H1 (cell line): Measurements from ENCODE around the gene ARG2. TPM values are rescaled to one million over a fixed set of nuclear protein-coding genes. Genes with fewer than 3 reads are reported as not detected.

Source experiments
- CTCF ChIA-PET: fragments of 300-600 bp; sonication (Branson Sonifier 250); formaldehyde crosslinking; loops from one replicate; lab custom pipeline; 2021; ENCODE audit not compliant: partially characterized antibody; lab: Charles Lee
- POLR2A ChIA-PET: fragments of 300-600 bp; sonication (Branson Sonifier 250); formaldehyde crosslinking; loops from one replicate; lab custom pipeline; 2021; ENCODE audit warnings: inconsistent platforms; ENCODE audit not compliant: partially characterized antibody; lab: Charles Lee
- DNase-seq, 2 experiments: peaks; one replicate each; pipeline versions ENCODE4 v3.0.0 to v3.0.0-alpha.2; 2010 to 2022; ENCODE audit warnings: low spot score in 2 of 2, low read depth in 1 of 2, mixed read lengths in 1 of 2
- FAIRE-seq: peaks from 2 replicates; lab custom pipeline; 2011; peaks lifted over from hg19 to GRCh38; lab: Jason Lieb, UNC
- H2AFZ ChIP-seq: 2 replicates; pipeline ENCODE4 v1.8.1; 2012; ENCODE audit warnings: low read length, inconsistent platforms
- H2AK5ac ChIP-seq: 2 replicates; pipeline ENCODE4 v1.6.1; 2013; ENCODE audit warnings: low read depth, low read length
- H2BK120ac ChIP-seq: replicated peaks from 2 replicates; pipeline ENCODE3; 2013; ENCODE audit warnings: low read depth, low read length, inconsistent platforms
- H2BK12ac ChIP-seq: 2 replicates; pipeline ENCODE4 v1.6.1; 2013; ENCODE audit warnings: low read depth, low read length
- H2BK15ac ChIP-seq: 2 replicates; pipeline ENCODE4 v1.6.1; 2013; ENCODE audit warnings: low read length
- H2BK20ac ChIP-seq: 2 replicates; pipeline ENCODE4 v1.6.1; 2013; ENCODE audit warnings: low read length
- H2BK5ac ChIP-seq: 2 replicates; pipeline ENCODE4 v1.6.1; 2013; ENCODE audit warnings: low read depth, low read length
- H3K14ac ChIP-seq: 2 replicates; pipeline ENCODE4 v1.6.1; 2013; ENCODE audit warnings: inconsistent platforms; ENCODE audit not compliant: insufficient read length
- H3K18ac ChIP-seq: 2 replicates; pipeline ENCODE4 v1.6.1; 2013; ENCODE audit warnings: low read length; ENCODE audit errors: extremely low read depth
- H3K23ac ChIP-seq: 2 replicates; pipeline ENCODE4 v1.6.1; 2013; ENCODE audit warnings: inconsistent platforms; ENCODE audit not compliant: insufficient read length
- H3K23me2 ChIP-seq: 2 replicates; pipeline ENCODE4 v1.6.1; 2013; ENCODE audit warnings: low read depth, low read length
- H3K27ac ChIP-seq: 2 replicates; pipeline ENCODE4 v1.6.1; 2011; ENCODE audit warnings: low read depth, low read length, inconsistent platforms
- H3K27me3 ChIP-seq, 4 experiments: replicated peaks in 1 of 4; 1 replicate in 1 of 4; 2 replicates in 3 of 4; pipeline versions ENCODE4 v1.6.1 to v1.8.1; 2011 to 2013; ENCODE audit warnings: low read length in 3 of 4, mild to moderate bottlenecking in 3 of 4, inconsistent platforms in 2 of 4, mixed read lengths in 2 of 4, moderate library complexity in 1 of 4; ENCODE audit not compliant: control insufficient read depth in 3 of 4, insufficient read depth in 3 of 4; ENCODE audit errors: extremely low read depth in 1 of 4
- H3K36me3 ChIP-seq, 4 experiments: 2 replicates each; pipeline versions ENCODE4 v1.6.1 to v1.8.1; 2011 to 2013; ENCODE audit warnings: mild to moderate bottlenecking in 4 of 4, low read length in 3 of 4, moderate library complexity in 2 of 4, control low read depth in 1 of 4, inconsistent platforms in 1 of 4; ENCODE audit not compliant: insufficient read depth in 4 of 4, control insufficient read depth in 2 of 4
- H3K4ac ChIP-seq: replicated peaks from 2 replicates; pipeline ENCODE3; 2013; ENCODE audit warnings: low read length, low read depth, mixed read lengths, inconsistent platforms; ENCODE audit not compliant: insufficient read length
- H3K4me1 ChIP-seq, 4 experiments: replicated peaks in 1 of 4; 1 replicate in 1 of 4; 2 replicates in 3 of 4; pipeline versions ENCODE4 v1.6.1 to v1.8.1; 2011 to 2013; ENCODE audit warnings: low read length in 3 of 4, inconsistent platforms in 2 of 4, mixed read lengths in 1 of 4; ENCODE audit not compliant: insufficient read depth in 4 of 4, control insufficient read depth in 3 of 4
- H3K4me2 ChIP-seq, 2 experiments: 2 replicates each; pipeline versions ENCODE4 v1.6.1 to v1.8.1; 2011 to 2013; ENCODE audit warnings: low read depth in 2 of 2, low read length in 2 of 2, control low read depth in 1 of 2, inconsistent platforms in 1 of 2, mild to moderate bottlenecking in 1 of 2; ENCODE audit not compliant: insufficient read depth in 1 of 2
- H3K4me3 ChIP-seq, 4 experiments: fragments of 200-600, 300-600 bp in 1 of 4; sonication (generic), shearing (Covaris generic), sonication (Bioruptor Twin) in 1 of 4; 2 replicates each; pipeline versions ENCODE4 v1.5.1 to v1.8.1; 2011 to 2016; ENCODE audit warnings: low read length in 4 of 4, low read depth in 3 of 4, control low read depth in 2 of 4, inconsistent platforms in 2 of 4, mild to moderate bottlenecking in 2 of 4, mixed read lengths in 1 of 4, moderate library complexity in 1 of 4; ENCODE audit not compliant: insufficient read depth in 2 of 4; ENCODE audit errors: extremely low read depth in 1 of 4
- H3K56ac ChIP-seq: replicated peaks from 2 replicates; pipeline ENCODE3; 2013; ENCODE audit warnings: low read depth, mild to moderate bottlenecking, mixed read lengths, low read length, inconsistent platforms; ENCODE audit not compliant: insufficient read length
- H3K79me1 ChIP-seq: 2 replicates; pipeline ENCODE4 v1.6.1; 2013; ENCODE audit warnings: low read depth, low read length, control low read depth
- H3K79me2 ChIP-seq, 2 experiments: 2 replicates each; pipeline versions ENCODE4 v1.6.1 to v1.8.1; 2012 to 2013; ENCODE audit warnings: low read length in 2 of 2, mild to moderate bottlenecking in 2 of 2, inconsistent platforms in 1 of 2; ENCODE audit not compliant: insufficient read depth in 2 of 2, control insufficient read depth in 1 of 2
- H3K9ac ChIP-seq, 4 experiments: replicated peaks in 1 of 4; 1 replicate in 1 of 4; 2 replicates in 3 of 4; pipeline versions ENCODE4 v1.6.1 to v1.8.1; 2011 to 2013; ENCODE audit warnings: low read depth in 3 of 4, low read length in 3 of 4, control low read depth in 2 of 4, mild to moderate bottlenecking in 2 of 4, moderate library complexity in 2 of 4, inconsistent platforms in 1 of 4; ENCODE audit errors: extremely low read depth in 1 of 4
- H3K9me3 ChIP-seq, 2 experiments: 2 replicates each; pipeline versions ENCODE4 v1.6.1 to v1.8.1; 2012 to 2013; ENCODE audit warnings: mild to moderate bottlenecking in 2 of 2, moderate library complexity in 2 of 2, control low read depth in 1 of 2, inconsistent platforms in 1 of 2, low read depth in 1 of 2, low read length in 1 of 2, mixed read lengths in 1 of 2; ENCODE audit not compliant: insufficient read depth in 2 of 2
- H4K20me1 ChIP-seq, 2 experiments: replicated peaks in 1 of 2; 2 replicates each; pipeline versions ENCODE3 to v1.8.1; 2011 to 2013; ENCODE audit warnings: inconsistent platforms in 2 of 2, low read length in 2 of 2, mild to moderate bottlenecking in 1 of 2; ENCODE audit not compliant: insufficient read depth in 2 of 2, control insufficient read depth in 1 of 2
- H4K5ac ChIP-seq: 2 replicates; pipeline ENCODE4 v1.6.1; 2013; ENCODE audit warnings: low read length, low read depth, mixed read lengths, inconsistent platforms; ENCODE audit not compliant: insufficient read length
- H4K8ac ChIP-seq: 2 replicates; pipeline ENCODE4 v1.8.0; 2013; ENCODE audit warnings: mild to moderate bottlenecking, moderate library complexity, low read length, inconsistent platforms; ENCODE audit not compliant: insufficient read depth; ENCODE audit errors: extremely low read depth
- H4K91ac ChIP-seq: replicated peaks from 2 replicates; pipeline ENCODE3; 2013; ENCODE audit warnings: low read length, mixed read lengths, inconsistent platforms; ENCODE audit not compliant: insufficient read length
- RAD21 ChIP-seq, 2 experiments: IDR thresholded peaks in 1 of 2; conservative IDR thresholded peaks in 1 of 2; 2 replicates each; pipeline ENCODE4 v1.6.1; 2011; ENCODE audit warnings: low read depth in 2 of 2, low read length in 2 of 2, improper control_type of control experiment in 1 of 2, inconsistent platforms in 1 of 2, mild to moderate bottlenecking in 1 of 2, moderate library complexity in 1 of 2
- SRF ChIP-seq: IDR thresholded peaks from 2 replicates; pipeline ENCODE4 v1.6.1; 2011; ENCODE audit warnings: mild to moderate bottlenecking, low read depth, low read length, moderate library complexity
- WGBS, 2 experiments: shearing (Covaris generic) in 1 of 2; methylation state at CpG; one replicate each; pipeline versions ENCODE4 v1.1.6 to v1.1.7; 2013 to 2015; ENCODE audit warnings: low lambda C conversion rate in 2 of 2, mixed read lengths in 2 of 2, inconsistent platforms in 1 of 2, low coverage in 1 of 2, missing lambda C conversion rate in 1 of 2; ENCODE audit not compliant: insufficient replicate concordance in 2 of 2, insufficient coverage in 1 of 2, insufficient read length in 1 of 2; ENCODE audit errors: extremely low coverage in 1 of 2, missing lambda C conversion rate in 1 of 2; 5-methylcytosine and 5-hydroxymethylcytosine counted together
- polyA plus RNA-seq, 7 experiments: library from polyadenylated mRNA; depleted of rRNA in 3 of 7; stranded (reverse) in 5 of 7; unstranded in 2 of 7; fragments of >200 nt in 5 of 7; fragments of 200-250 nt in 2 of 7; gene quantifications; 1 replicate in 5 of 7; 2 replicates in 1 of 7; 4 replicates in 1 of 7; pipeline versions ENCODE4 v1.2.1 to v1.2.3, GENCODE V29; 2011 to 2013; ENCODE audit warnings: missing spikeins in 2 of 7, mixed read lengths in 2 of 7
- total RNA-seq: library from RNA; stranded (reverse); fragmentation: NEBNext Ultra II Directional; extraction: Animal tissue kit (Norgen Biotek cat#: 25700); gene quantifications from 2 replicates; pipeline ENCODE4 v1.2.1, GENCODE V29; 2021
- TF ChIP-seq, protein P1 (sequence below), 3 experiments: IDR thresholded peaks; 1 replicate in 2 of 3; 2 replicates in 1 of 3; pipeline versions ENCODE4 v1.5.1 to v1.6.1; 2011; ENCODE audit warnings: low read length in 3 of 3, mild to moderate bottlenecking in 3 of 3, inconsistent platforms in 2 of 3, low read depth in 1 of 3, moderate library complexity in 1 of 3; ENCODE audit not compliant: insufficient read depth in 1 of 3; ENCODE audit errors: control extremely low read depth in 1 of 3

The ARG2 gene
- total and polyA plus RNA-seq, 2 of the 8 experiments (the other 6 are each of a cell fraction or from before 2014, with no cell fraction given) = 49.9 to 59.1 TPM

DNA sequence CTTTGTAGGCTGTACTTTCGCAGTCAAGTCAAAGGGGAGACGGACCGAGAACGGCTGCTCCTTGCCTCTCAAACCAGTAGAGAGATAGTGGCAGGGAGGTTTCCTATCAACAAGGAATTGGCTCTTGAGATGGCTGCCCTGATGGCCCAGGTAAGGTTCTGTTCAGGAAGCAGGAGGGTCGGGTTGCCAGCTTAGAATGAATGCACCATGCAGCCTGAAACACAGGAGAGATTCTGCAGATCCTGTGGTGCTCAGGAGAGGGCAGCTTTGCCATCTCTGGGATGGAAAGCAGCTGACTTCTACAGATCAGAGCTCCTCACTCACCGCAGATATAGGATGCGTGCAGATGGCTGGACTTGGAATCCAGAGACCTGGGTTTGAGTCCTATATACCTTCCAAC is 37.7 kb upstream of the ARG2 start:
- Histone ChIP-seq H2AFZ (no peak overlapping the region), H4K20me1 (peaks cover 0 to 3% of the 10 kb centered on the region in 2 experiments), H3K9me3 (no peaks in the 10 kb centered on the region), H3K23ac (no peak overlapping the region), H2BK12ac (no peak overlapping the region), H4K8ac (no peak overlapping the region), H3K79me2 (no peaks in the 10 kb centered on the region), H3K4me1 (no peaks in the 10 kb centered on the region), H3K9ac (no peak overlapping the region), H2BK120ac (no peak overlapping the region), H3K14ac (no peak overlapping the region), H2AK5ac (no peak overlapping the region), H3K79me1 (no peaks in the 10 kb centered on the region; the same call in 1 of the 2 replicates), H3K4me3 (no peak overlapping the region), H3K18ac (no peak overlapping the region), H2BK20ac (no peak overlapping the region), H3K36me3 (peaks cover 7 to 23% (median 14%) of the 10 kb centered on the region in 4 experiments), H3K56ac (no peak overlapping the region), H3K4ac (no peak overlapping the region), H3K27me3 (no peaks in the 10 kb centered on the region), H3K27ac (no peak overlapping the region), H2BK15ac (no peak overlapping the region), H4K91ac (no peak overlapping the region), H4K5ac (no peak overlapping the region), H3K23me2 (no peaks in the 10 kb centered on the region), H2BK5ac (no peak overlapping the region), H3K4me2 (no peak overlapping the region)
- 89% methylated on average over 7 of the region's 7 CpGs; no CpG with 5 or more reads in 1 of the 2 experiments for WGBS, 2 experiments
- DNase-seq (no peak), FAIRE-seq (no peak)
- ChIA-PET CTCF (interaction anchor here (0.7 to 28.8 kb wide), 18 partner anchors 8 to 158 kb away, joined by 3 to 924 read pairs (median 6); partner anchors contain the start of genes PIGH, PLEKHH1 and RDH12), POLR2A (interaction anchor here (1.5 kb wide), 1 partner anchor 18 kb away, joined by 4 read pairs; the partner anchor contains the start of gene PIGH)
- TF ChIP-seq, protein P1, sequence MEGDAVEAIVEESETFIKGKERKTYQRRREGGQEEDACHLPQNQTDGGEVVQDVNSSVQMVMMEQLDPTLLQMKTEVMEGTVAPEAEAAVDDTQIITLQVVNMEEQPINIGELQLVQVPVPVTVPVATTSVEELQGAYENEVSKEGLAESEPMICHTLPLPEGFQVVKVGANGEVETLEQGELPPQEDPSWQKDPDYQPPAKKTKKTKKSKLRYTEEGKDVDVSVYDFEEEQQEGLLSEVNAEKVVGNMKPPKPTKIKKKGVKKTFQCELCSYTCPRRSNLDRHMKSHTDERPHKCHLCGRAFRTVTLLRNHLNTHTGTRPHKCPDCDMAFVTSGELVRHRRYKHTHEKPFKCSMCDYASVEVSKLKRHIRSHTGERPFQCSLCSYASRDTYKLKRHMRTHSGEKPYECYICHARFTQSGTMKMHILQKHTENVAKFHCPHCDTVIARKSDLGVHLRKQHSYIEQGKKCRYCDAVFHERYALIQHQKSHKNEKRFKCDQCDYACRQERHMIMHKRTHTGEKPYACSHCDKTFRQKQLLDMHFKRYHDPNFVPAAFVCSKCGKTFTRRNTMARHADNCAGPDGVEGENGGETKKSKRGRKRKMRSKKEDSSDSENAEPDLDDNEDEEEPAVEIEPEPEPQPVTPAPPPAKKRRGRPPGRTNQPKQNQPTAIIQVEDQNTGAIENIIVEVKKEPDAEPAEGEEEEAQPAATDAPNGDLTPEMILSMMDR (IDR thresholded peaks at IDR 0.05; ENCODE audit: control extremely low read depth in 1 of 3, insufficient read depth in 1 of 3, low read depth in 1 of 3, low read length in 3 of 3) = peak in 1 of 3 experiments; percentile 4; a peak in 1 of 4 replicates
- TF ChIP-seq RAD21 (IDR thresholded peaks at IDR 0.05 in 1 of 2, conservative IDR thresholded peaks at IDR 0.05 in 1 of 2; ENCODE audit: low read depth in 2 of 2, low read length in 2 of 2) (0 out of 4 replicates have a peak, but pooled peaks of 1 of the 2 experiments have one; percentile 10), SRF (no peak)
